HG02763 (cell line): ENCODE results near the gene NR2F6.
"Not testable (repeated sequence)": the region's sequence is repeated elsewhere in the genome, so short reads cannot be mapped to it uniquely, and the experiment has no call there.

Experiments used
- ATAC-seq: cut with Tn5 transposase; IDR thresholded peaks from one replicate; pipeline ENCODE4 v1.9.1; 2021; ENCODE audit warnings: mild to moderate bottlenecking, moderate library complexity; ENCODE audit not compliant: unreplicated experiment

Gene NR2F6

GRCh38 chr19:17213334-17213733, 32.4 kb downstream of the NR2F6 start:
- ATAC-seq = no peak

GRCh38 chr19:17211547-17212446, 33.9 kb downstream of the NR2F6 start:
- no peak for ATAC-seq

- ATAC-seq = no peak
Measured at GRCh38 chr19:17210296-17210695, 35.4 kb downstream of the NR2F6 start.

- ATAC-seq = no peak
Measured at GRCh38 chr19:17209126-17210036, 36.3 kb downstream of the NR2F6 start.

GRCh38 chr19:17206736-17207581, 38.8 kb downstream of the NR2F6 start:
- ATAC-seq = no peak

GRCh38 chr19:17205237-17206140, 40.2 kb downstream of the NR2F6 start:
- ATAC-seq = no peak

GRCh38 chr19:17202713-17203112, 43.0 kb downstream of the NR2F6 start:
- ATAC-seq = no peak

- ATAC-seq = no peak
Measured at GRCh38 chr19:17202249-17202648, 43.5 kb downstream of the NR2F6 start.

- no peak for ATAC-seq
Measured at GRCh38 chr19:17200408-17201079, 45.2 kb downstream of the NR2F6 start.

- ATAC-seq = no peak
Measured at GRCh38 chr19:17197666-17198065, 48.1 kb downstream of the NR2F6 start.

GRCh38 chr19:17196610-17197009, 49.1 kb downstream of the NR2F6 start:
- no peak for ATAC-seq

- no peak for ATAC-seq
Measured at GRCh38 chr19:17195106-17195505, 50.6 kb downstream of the NR2F6 start.

- no peak for ATAC-seq
Measured at GRCh38 chr19:17194608-17195007, 51.1 kb downstream of the NR2F6 start.

- no peak for ATAC-seq
Measured at GRCh38 chr19:17192751-17193150, 53.0 kb downstream of the NR2F6 start.

- not testable (repeated sequence) for ATAC-seq
Measured at GRCh38 chr19:17191736-17192135, 54.0 kb downstream of the NR2F6 start.

- no peak for ATAC-seq
Measured at GRCh38 chr19:17185590-17185989, 60.1 kb downstream of the NR2F6 start.

- ATAC-seq = no peak
Measured at GRCh38 chr19:17184371-17184841, 61.3 kb downstream of the NR2F6 start.

GRCh38 chr19:17183858-17184321, 61.8 kb downstream of the NR2F6 start:
- ATAC-seq = no peak

- ATAC-seq = no peak
Measured at GRCh38 chr19:17183271-17183761, 62.4 kb downstream of the NR2F6 start.
